Measurements from ENCODE around the gene P2RY11. TPM values are rescaled to one million over a fixed set of nuclear protein-coding genes. Genes with fewer than 3 reads are reported as not detected.

Gene P2RY11
- total RNA-seq, 1 experiment from 2014 or later: 43.1 TPM

GRCh38 chr19:10086591-10087192 lies 24.8 kb upstream of the P2RY11 start:
- POLR2A ChIA-PET: no interaction called here
- DNase-seq (ENCODE audit: unreplicated experiment): no peak
- CTCF ChIA-PET: interaction anchor here (0.6 kb wide), 1 partner anchor 630 kb away, joined by 3 read pairs; no protein-coding TSS in a partner anchor
- intact Hi-C loops (cut with micrococcal nuclease): no loop called here
- H3K9me3 Mint-ChIP-seq (ENCODE audit: unreplicated experiment): no peaks in the 10 kb centered on the region
- BruUV-seq (replicated peaks): no TSS peak
- no peak overlapping the region for H3K27ac Mint-ChIP-seq (ENCODE audit: low read depth, unreplicated experiment)
- peak overlapping the region; percentile 85 for H3K4me3 Mint-ChIP-seq (ENCODE audit: unreplicated experiment)
- H3K4me1 Mint-ChIP-seq (ENCODE audit: insufficient read depth, unreplicated experiment): peaks cover 6% of the 10 kb centered on the region
- TF ChIP-seq, protein P1, sequence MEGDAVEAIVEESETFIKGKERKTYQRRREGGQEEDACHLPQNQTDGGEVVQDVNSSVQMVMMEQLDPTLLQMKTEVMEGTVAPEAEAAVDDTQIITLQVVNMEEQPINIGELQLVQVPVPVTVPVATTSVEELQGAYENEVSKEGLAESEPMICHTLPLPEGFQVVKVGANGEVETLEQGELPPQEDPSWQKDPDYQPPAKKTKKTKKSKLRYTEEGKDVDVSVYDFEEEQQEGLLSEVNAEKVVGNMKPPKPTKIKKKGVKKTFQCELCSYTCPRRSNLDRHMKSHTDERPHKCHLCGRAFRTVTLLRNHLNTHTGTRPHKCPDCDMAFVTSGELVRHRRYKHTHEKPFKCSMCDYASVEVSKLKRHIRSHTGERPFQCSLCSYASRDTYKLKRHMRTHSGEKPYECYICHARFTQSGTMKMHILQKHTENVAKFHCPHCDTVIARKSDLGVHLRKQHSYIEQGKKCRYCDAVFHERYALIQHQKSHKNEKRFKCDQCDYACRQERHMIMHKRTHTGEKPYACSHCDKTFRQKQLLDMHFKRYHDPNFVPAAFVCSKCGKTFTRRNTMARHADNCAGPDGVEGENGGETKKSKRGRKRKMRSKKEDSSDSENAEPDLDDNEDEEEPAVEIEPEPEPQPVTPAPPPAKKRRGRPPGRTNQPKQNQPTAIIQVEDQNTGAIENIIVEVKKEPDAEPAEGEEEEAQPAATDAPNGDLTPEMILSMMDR (IDR thresholded peaks at IDR 0.05; ENCODE audit: unreplicated experiment): no peak
- no peaks in the 10 kb centered on the region for H3K27me3 Mint-ChIP-seq (ENCODE audit: insufficient read depth, unreplicated experiment)
- H3K36me3 Mint-ChIP-seq (ENCODE audit: insufficient read depth, unreplicated experiment): peaks cover 12% of the 10 kb centered on the region

- Mint-ChIP-seq H3K27me3 (ENCODE audit: insufficient read depth, unreplicated experiment) (no peaks in the 10 kb centered on the region), H3K27ac (ENCODE audit: low read depth, unreplicated experiment) (no peak overlapping the region), H3K4me3 (ENCODE audit: unreplicated experiment) (peak overlapping the region; percentile 85), H3K4me1 (ENCODE audit: insufficient read depth, unreplicated experiment) (peaks cover 6% of the 10 kb centered on the region), H3K9me3 (ENCODE audit: unreplicated experiment) (no peaks in the 10 kb centered on the region), H3K36me3 (ENCODE audit: insufficient read depth, unreplicated experiment) (peaks cover 12% of the 10 kb centered on the region)
- TF ChIP-seq, protein P1 (IDR thresholded peaks at IDR 0.05; ENCODE audit: unreplicated experiment): no peak
- DNase-seq (ENCODE audit: unreplicated experiment): no peak
- intact Hi-C loops (cut with micrococcal nuclease): no loop called here
- ChIA-PET POLR2A (no interaction called here), CTCF (no interaction called here)
- BruUV-seq (replicated peaks): no TSS peak
These were observed 24.0 kb upstream of the P2RY11 start for GRCh38 chr19:10087296-10088061.

DNA sequence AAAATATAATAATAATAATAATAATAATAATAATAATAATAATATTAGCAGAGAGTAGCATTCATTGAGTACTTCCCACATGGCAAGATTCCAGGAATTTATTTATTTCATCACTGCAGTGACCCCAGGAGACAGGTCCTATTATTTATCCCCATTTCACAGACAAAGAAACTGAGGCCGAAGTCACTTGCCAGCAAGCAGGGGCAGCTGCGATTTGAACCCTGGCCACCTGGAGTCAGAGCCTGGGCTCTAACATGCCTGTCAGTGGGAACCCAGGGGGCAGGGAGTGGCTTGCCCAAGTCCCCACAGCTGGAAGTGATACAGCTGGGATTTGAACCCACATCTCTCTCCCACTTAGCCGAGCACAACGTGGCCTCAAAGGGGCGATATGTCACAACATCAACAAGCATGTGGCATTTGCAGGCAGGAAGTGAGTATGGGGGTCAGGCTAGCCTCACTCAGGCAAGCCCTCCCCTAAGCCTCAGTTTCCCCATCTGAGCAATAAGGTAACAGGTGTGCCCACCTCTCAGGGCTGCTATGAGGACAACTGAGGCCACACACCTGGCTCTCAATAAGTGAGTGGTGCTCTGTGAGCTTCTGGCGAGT lies 22.4 kb upstream of the P2RY11 start:
- Mint-ChIP-seq H3K9me3 (ENCODE audit: unreplicated experiment) (no peaks in the 10 kb centered on the region), H3K27ac (ENCODE audit: low read depth, unreplicated experiment) (no peak overlapping the region), H3K27me3 (ENCODE audit: insufficient read depth, unreplicated experiment) (no peaks in the 10 kb centered on the region), H3K4me3 (ENCODE audit: unreplicated experiment) (no peak overlapping the region), H3K4me1 (ENCODE audit: insufficient read depth, unreplicated experiment) (peaks cover 6% of the 10 kb centered on the region), H3K36me3 (ENCODE audit: insufficient read depth, unreplicated experiment) (peaks cover 20% of the 10 kb centered on the region)
- intact Hi-C loops (cut with micrococcal nuclease): no loop called here
- TF ChIP-seq, protein P1 (IDR thresholded peaks at IDR 0.05; ENCODE audit: unreplicated experiment): no peak
- no TSS peak for BruUV-seq (replicated peaks)
- CTCF ChIA-PET: interaction anchor here (0.6 to 1.0 kb wide), 4 partner anchors 9 to 153 kb away, joined by 3 to 4 read pairs (median 4); no protein-coding TSS in a partner anchor
- POLR2A ChIA-PET: interaction anchor here (0.6 to 0.8 kb wide), 3 partner anchors 18 to 454 kb away, joined by 3 read pairs; partner anchors contain the start of gene ATG4D
- DNase-seq (ENCODE audit: unreplicated experiment): no peak

DNA sequence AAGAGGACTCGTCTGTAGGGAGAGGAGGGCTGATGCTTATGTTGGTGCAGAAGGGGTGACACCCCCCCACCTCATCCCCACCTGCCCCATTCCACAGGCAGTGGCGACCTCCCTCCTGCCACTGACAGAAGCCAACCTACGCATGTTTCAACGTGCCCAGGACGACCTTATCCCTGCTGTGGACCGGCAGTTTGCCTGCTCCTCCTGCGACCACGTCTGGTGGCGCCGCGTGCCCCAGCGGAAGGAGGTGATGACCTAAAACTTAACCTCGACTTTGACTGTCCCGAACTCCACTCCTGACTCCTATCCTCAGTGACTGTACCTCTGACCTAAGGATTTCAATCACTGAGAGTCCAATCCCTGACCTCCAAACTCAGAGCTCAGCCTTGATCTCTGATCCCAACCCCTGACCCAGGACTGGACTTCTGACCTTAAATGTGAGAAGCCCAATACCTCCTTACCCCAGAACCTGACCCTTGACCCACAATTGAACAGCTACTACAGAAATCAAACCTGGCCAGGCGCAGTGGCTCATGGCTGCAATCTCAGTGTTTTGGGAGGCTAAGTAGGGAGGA lies 21.6 kb upstream of the P2RY11 start:
- Mint-ChIP-seq H3K27me3 (ENCODE audit: insufficient read depth, unreplicated experiment) (no peaks in the 10 kb centered on the region), H3K27ac (ENCODE audit: low read depth, unreplicated experiment) (peak overlapping the region; percentile 18), H3K9me3 (ENCODE audit: unreplicated experiment) (no peaks in the 10 kb centered on the region), H3K36me3 (ENCODE audit: insufficient read depth, unreplicated experiment) (peaks cover 20% of the 10 kb centered on the region), H3K4me3 (ENCODE audit: unreplicated experiment) (no peak overlapping the region), H3K4me1 (ENCODE audit: insufficient read depth, unreplicated experiment) (peaks cover 6% of the 10 kb centered on the region)
- TF ChIP-seq, protein P1 (IDR thresholded peaks at IDR 0.05; ENCODE audit: unreplicated experiment): no peak
- CTCF ChIA-PET: interaction anchor here (0.6 kb wide), 1 partner anchor 29 kb away, joined by 4 read pairs; no protein-coding TSS in a partner anchor
- POLR2A ChIA-PET: interaction anchor here (0.7 kb wide), 1 partner anchor 300 kb away, joined by 3 read pairs; no protein-coding TSS in a partner anchor
- BruUV-seq (replicated peaks): no TSS peak
- intact Hi-C loops (cut with micrococcal nuclease): no loop called here
- no peak for DNase-seq (ENCODE audit: unreplicated experiment)
